Fibroblast of the aortic adventitia (primary cell): ENCODE results near the gene NKX6-2. TPM values are rescaled to one million over a fixed set of nuclear protein-coding genes. Genes with fewer than 3 reads are reported as not detected.

Experiments
- DNase-seq: peaks from one replicate; pipeline ENCODE4 v3.0.0-alpha.2; 2010; ENCODE audit warnings: low read depth
- H3K4me3 ChIP-seq: 2 replicates; pipeline ENCODE4 v1.5.1; 2011; ENCODE audit warnings: low read depth, mild to moderate bottlenecking, control low read depth, low read length, moderate library complexity
- CTCF ChIP-seq: IDR thresholded peaks from 2 replicates; pipeline ENCODE4 v1.5.1; 2011; ENCODE audit warnings: mild to moderate bottlenecking, low read length, control low read depth, inconsistent platforms; ENCODE audit not compliant: insufficient read depth
- total RNA-seq: library from RNA; depleted of rRNA; stranded (reverse); fragments of >200 nt; gene quantifications from 2 replicates; pipeline ENCODE4 v1.2.3, GENCODE V29; 2012; ENCODE audit warnings: low replicate concordance

Gene NKX6-2
- total RNA-seq, 1 donor: not detected

DNA sequence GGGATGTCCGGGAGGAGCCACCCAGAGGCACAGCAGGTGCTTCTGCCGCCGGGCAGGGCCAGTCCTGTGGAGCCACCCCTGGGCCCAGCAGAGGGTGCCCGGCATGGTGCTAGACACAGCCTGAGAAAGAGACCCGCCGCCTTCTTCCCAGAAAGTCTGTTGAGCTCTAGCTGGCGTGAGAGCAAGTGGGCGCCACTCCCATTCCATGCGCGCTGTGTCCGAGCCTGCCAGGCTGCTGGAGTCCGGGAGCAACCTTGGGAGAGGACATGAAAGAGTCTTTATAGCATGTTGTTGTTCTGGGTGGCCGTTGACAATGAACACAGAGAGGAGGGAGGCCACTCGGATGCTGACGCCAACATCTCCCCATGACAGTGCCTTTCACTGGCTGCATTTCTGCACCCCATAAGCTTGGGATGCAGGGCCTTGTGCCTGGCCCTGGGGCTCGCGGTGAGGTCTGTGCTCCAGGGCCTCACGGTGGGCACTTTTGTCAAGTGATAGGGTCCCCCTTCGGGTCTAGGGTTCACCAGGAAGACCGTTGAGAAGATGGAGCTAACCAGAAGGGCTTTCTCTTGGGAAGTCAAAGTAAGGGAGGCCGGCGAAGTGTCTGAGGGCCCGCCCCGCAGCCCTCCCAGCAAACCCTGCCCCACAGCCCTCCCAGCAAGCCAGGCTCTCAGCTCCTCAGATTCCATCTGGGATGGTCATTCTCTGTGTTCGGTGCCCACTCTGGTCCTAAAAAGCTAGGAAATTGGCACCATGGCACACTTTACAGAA, 47.3 kb downstream of the NKX6-2 start:
- no peak for DNase-seq
- H3K4me3 ChIP-seq: no peak overlapping the region
- TF ChIP-seq CTCF: no peak

DNA sequence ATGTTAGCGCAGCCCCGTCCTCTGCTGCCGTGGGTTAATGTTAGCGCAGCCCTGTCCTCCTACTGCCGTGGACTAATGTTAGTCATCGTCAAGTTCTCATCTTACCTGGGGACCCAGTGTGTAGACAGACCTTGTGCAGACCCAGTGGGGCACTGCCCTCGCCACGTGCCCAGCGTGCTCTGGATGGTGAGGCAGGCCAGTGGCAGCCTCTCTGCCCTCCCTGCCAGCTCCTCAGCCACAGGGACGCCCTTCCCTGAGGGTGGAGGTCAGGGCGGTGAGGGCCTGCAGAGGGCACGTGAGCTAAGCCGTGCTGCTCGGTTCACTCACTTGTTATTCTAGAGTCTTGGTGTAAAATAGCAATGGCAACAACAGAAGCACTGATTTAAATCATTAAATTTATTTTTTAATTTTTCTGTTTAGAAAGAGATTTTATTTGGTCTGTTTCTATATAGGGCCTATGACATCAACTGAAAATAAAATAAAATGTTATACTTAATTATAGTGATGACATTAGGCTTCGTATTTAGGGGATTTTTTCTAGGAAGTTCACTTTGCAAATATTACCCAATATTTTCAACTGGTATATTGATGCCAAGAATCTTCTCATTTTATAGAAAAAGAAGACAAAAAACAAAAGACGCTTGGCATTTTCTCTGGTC, 48.4 kb downstream of the NKX6-2 start:
- H3K4me3 ChIP-seq: no peak overlapping the region
- DNase-seq: no peak
- TF ChIP-seq CTCF: no peak

- H3K4me3 ChIP-seq: no peak overlapping the region
- no peak for DNase-seq
- TF ChIP-seq CTCF: no peak
Measured at GRCh38 chr10:132735923-132736391, 50.0 kb downstream of the NKX6-2 start.

DNA sequence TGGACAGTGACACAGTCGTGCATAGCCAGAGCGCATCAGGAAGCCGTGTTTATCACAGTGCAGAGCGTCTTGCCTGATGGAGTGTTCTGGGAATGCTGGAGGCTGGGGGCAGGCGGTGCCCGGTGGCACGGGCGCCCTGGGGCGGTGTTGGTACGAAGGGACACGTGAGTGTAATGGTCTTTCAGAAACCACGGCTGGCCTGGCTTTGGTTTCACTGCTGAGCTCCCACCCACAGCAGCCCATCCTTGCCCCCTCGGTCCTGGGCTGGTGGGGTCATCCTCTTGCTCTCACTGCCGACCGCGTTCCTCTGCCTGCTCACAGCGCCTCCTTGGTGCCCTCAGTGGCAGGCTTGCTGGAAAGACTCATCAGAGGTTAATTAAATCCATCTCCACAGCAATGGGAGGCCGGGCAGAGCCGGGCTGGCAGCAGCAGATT, 50.6 kb downstream of the NKX6-2 start:
- no peak overlapping the region for H3K4me3 ChIP-seq
- no peak for DNase-seq
- no peak for TF ChIP-seq CTCF

- TF ChIP-seq CTCF: no peak
- DNase-seq: no peak
- no peak overlapping the region for H3K4me3 ChIP-seq
Measured at GRCh38 chr10:132733926-132734325, 52.0 kb downstream of the NKX6-2 start.

Other genes with a start within 250 kb of the NKX6-2 start
- gene INPP5A, start 248.4 kb downstream of the NKX6-2 start, total RNA-seq: 13.1 and 36.8 TPM in 2 replicates
- gene CFAP46, start 156.4 kb upstream of the NKX6-2 start, total RNA-seq: 0.09 and 1.5 TPM in 2 replicates